Measurements from ENCODE around the gene TEX10.

DNA sequence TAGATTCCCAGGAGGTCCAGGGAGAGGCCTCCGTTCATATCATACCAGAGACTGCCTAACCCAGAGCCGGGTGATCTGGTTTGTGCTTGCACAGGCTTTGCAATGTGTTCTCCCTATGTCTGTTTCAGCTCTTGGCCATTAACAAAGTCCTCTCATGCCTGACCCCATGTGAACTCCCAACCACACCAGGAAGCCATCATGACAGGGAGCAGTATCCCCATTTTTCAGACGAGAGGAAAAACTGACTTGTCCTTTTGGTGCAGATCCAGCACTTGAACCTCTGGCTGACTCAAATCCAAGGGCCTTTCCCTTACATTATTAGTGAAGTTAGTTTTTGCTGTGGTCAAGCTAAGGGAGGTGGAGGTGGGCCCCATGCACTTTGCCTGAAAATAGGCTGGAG is 58.4 kb downstream of the TEX10 start:
- TF ChIP-seq POLR2AphosphoS5 (IDR thresholded peaks at IDR 0.05) (no peak), CTCF (IDR thresholded peaks at IDR 0.05) (no peak)
